ENCODE results near the gene TPST2. TPM values are rescaled to one million over a fixed set of nuclear protein-coding genes. Genes with fewer than 3 reads are reported as not detected.
A peak's percentile ranks its signal among the peaks of the same experiment; 100 is the strongest.

TPST2 gene
- total RNA-seq, 3 donors from 2014 or later, result 9.2 to 13.9 (median 11.7) TPM

DNA sequence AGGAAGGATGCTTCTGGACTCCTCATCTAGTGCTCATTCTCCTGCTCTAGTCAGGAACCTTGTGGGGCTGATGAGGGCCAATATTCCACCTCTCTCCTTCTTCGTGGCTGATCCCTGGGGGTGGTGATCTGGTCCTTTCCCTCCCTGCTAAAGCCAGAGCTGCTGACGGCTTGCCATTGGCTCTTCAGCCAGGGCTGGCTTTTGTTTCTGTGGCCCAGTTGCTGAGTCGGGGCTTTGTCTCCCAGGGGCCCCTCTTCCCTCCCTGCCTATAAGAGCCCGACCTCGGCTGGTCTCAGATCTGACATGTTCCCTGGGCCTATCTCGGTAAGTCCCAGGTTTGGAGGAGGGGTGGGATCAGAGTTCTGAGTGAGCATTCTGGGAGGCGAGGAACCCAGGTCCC is 31.7 kb upstream of the TPST2 start, which contains the start of gene CRYBA4:
Gene CRYBA4, plus strand, starts transcription at position 301 of the 400 bp plus-strand sequence. CDS start 634 bp downstream, outside the sequence.
- TF ChIP-seq CTCF (IDR thresholded peaks at IDR 0.05), result no peak
- DNase-seq, result no peak
- Histone ChIP-seq H3K4me3 (no peak within 1 kb of the TSS), H3K4me1 (ENCODE audit: low read depth) (no peaks in the 10 kb centered on the region), H3K9me3 (no peaks in the 10 kb centered on the region), H3K36me3 (ENCODE audit: low read depth) (no peaks in the 10 kb centered on the region)
- intact Hi-C loops (cut with DNase I, micrococcal nuclease), result no loop called here
- ATAC-seq, result no peak

- no peaks in the 10 kb centered on the region for H3K36me3 ChIP-seq (ENCODE audit: low read depth)
- TF ChIP-seq CTCF (IDR thresholded peaks at IDR 0.05), result no peak
- DNase-seq (no peak), ATAC-seq (no peak)
- no peak overlapping the region for H3K4me3 ChIP-seq
- intact Hi-C loops (cut with DNase I, micrococcal nuclease), result no loop called here
- no peaks in the 10 kb centered on the region for H3K9me3 ChIP-seq
- no peaks in the 10 kb centered on the region for H3K4me1 ChIP-seq (ENCODE audit: low read depth)
These were observed 30.3 kb upstream of the TPST2 start for GRCh38 chr22:26620197-26620596.

- H3K4me3 ChIP-seq, result no peak overlapping the region
- intact Hi-C loops (cut with DNase I, micrococcal nuclease), result no loop called here
- TF ChIP-seq CTCF (IDR thresholded peaks at IDR 0.05), result no peak
- no peaks in the 10 kb centered on the region for H3K4me1 ChIP-seq (ENCODE audit: low read depth)
- H3K36me3 ChIP-seq (ENCODE audit: low read depth), result no peaks in the 10 kb centered on the region
- no peak for DNase-seq
- ATAC-seq, result no peak
- H3K9me3 ChIP-seq, result no peaks in the 10 kb centered on the region
These were observed 29.6 kb upstream of the TPST2 start for GRCh38 chr22:26619510-26619909.

- Histone ChIP-seq H3K4me3 (no peak overlapping the region), H3K9me3 (no peaks in the 10 kb centered on the region), H3K4me1 (ENCODE audit: low read depth) (no peaks in the 10 kb centered on the region), H3K36me3 (ENCODE audit: low read depth) (no peaks in the 10 kb centered on the region)
- ATAC-seq (no peak), DNase-seq (no peak)
- no peak for TF ChIP-seq CTCF (IDR thresholded peaks at IDR 0.05)
- intact Hi-C loops (cut with DNase I, micrococcal nuclease), result no loop called here
These were observed 28.5 kb upstream of the TPST2 start for GRCh38 chr22:26618455-26618854.

DNA sequence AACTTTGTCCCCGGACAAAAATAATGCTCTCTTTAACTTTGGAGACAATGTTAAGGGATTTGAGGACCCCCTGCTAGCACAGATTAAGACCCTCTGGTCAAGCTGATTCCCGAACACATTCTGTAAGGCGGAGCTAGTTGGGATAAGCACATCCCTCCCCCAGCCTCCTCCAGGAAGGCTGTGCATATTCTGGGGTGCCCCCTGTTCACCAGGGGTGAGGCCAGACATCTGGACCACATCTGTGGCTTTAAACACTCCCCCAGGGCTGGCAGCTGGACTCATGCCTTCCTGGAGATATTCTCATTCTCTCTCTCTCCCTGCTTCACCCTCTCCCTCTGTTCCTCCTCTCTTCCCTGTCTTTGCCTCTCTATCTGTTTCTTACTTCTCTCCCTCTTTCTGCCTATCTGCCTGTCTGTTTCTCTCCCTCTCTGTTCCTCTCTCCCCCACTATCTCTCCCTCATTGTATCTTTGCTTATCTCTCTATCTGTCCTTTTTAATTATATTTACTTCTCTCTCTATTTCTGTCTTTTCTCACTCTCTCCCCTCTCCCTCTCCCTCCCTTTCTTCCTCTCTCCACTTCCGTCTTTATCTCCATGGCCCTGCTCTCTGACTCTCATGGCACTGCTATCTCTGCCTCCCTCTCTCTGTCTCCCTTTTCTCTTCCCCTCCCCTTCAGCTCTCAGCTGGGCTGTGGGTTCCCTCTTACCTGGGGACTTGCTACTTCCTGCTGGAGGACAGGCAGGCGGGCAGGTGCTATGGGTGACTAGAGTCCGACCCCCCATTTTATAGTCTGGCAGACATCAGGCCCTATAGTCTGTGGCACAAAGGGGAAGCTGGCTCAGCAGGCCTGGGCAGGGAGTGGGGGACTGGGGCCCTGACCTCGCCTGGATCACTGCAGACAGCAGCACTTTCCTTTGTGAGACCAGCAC is 27.6 kb upstream of the TPST2 start, which contains the start of gene CRYBB1:
Gene CRYBB1, minus strand, starts transcription at position 757 of the 929 bp plus-strand sequence. CDS start 1,708 bp downstream, outside the sequence.
- no peak within 1 kb of the TSS for H3K4me3 ChIP-seq
- peak in 1 of 3 donors; percentile 39 for DNase-seq
- H3K9me3 ChIP-seq, result no peaks in the 10 kb centered on the region
- no peaks in the 10 kb centered on the region for H3K4me1 ChIP-seq (ENCODE audit: low read depth)
- ATAC-seq, result peak; percentile 40
- TF ChIP-seq CTCF (IDR thresholded peaks at IDR 0.05), result no peak
- intact Hi-C loops (cut with DNase I, micrococcal nuclease), result no loop called here
- no peaks in the 10 kb centered on the region for H3K36me3 ChIP-seq (ENCODE audit: low read depth)

Measured in mucosa of descending colon (tissue), 3 donors.